Esophagus muscularis mucosa (tissue), 4 donors: Measurements from ENCODE around the gene POFUT2.

ENCODE experiments used
- EP300 ChIP-seq: sonication (generic); formaldehyde crosslinking; IDR thresholded peaks from one replicate; pipeline ENCODE4 v1.6.1; 2017; ENCODE audit warnings: antibody characterized with exemption
- POLR2A ChIP-seq: fragments of 450-650 bp; IDR thresholded peaks from one replicate; pipeline ENCODE4 v1.6.1; 2017; ENCODE audit warnings: antibody characterized with exemption, moderate library complexity, mild to moderate bottlenecking, low read depth
- POLR2AphosphoS5 ChIP-seq, 2 donors: sonication (generic); formaldehyde crosslinking; IDR thresholded peaks; one replicate each; pipeline ENCODE4 v1.6.1; 2017; ENCODE audit warnings: antibody characterized with exemption in 2 of 2
- TF ChIP-seq, protein P1 (sequence below), 3 experiments: fragments of 200-600 bp in 2 of 3; fragments of 450-650 bp in 1 of 3; sonication (generic) in 2 of 3; IDR thresholded peaks; one replicate each; pipeline ENCODE4 v1.5.1; 2017 to 2019; ENCODE audit warnings: antibody characterized with exemption in 3 of 3, mild to moderate bottlenecking in 2 of 3, moderate library complexity in 1 of 3

GRCh38 chr21:45234965-45235364 is 52.7 kb downstream of the POFUT2 start:
- TF ChIP-seq, protein P1, sequence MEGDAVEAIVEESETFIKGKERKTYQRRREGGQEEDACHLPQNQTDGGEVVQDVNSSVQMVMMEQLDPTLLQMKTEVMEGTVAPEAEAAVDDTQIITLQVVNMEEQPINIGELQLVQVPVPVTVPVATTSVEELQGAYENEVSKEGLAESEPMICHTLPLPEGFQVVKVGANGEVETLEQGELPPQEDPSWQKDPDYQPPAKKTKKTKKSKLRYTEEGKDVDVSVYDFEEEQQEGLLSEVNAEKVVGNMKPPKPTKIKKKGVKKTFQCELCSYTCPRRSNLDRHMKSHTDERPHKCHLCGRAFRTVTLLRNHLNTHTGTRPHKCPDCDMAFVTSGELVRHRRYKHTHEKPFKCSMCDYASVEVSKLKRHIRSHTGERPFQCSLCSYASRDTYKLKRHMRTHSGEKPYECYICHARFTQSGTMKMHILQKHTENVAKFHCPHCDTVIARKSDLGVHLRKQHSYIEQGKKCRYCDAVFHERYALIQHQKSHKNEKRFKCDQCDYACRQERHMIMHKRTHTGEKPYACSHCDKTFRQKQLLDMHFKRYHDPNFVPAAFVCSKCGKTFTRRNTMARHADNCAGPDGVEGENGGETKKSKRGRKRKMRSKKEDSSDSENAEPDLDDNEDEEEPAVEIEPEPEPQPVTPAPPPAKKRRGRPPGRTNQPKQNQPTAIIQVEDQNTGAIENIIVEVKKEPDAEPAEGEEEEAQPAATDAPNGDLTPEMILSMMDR (IDR thresholded peaks at IDR 0.05), result no peak
- no peak for TF ChIP-seq POLR2A
- TF ChIP-seq POLR2AphosphoS5 (IDR thresholded peaks at IDR 0.05), result no peak
- no peak for TF ChIP-seq EP300
